Measurements from ENCODE around the gene NCAPG2. TPM values are rescaled to one million over a fixed set of nuclear protein-coding genes. Genes with fewer than 3 reads are reported as not detected.

Gene NCAPG2
- polyA plus RNA-seq, 3 donors, result 1.1 to 3.1 (median 1.7) TPM

DNA sequence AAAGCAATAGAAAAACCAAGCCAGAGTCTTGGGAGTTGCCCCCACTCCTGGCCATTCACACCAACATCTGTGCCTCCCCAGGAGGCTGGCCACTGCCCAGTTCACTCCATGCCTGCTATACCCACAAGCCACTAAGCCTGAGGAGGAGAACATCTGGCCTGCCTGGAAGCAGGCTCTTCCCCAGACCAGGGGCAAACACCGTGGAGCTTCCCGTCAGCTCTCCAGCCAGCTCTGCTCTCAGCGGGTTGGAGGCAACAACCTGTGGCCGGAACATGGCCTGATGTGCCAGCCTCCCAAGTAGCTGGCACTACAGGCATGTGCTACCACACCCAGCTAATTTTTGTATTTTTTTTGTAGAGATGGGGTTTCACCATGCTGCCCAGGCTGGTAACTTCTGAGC lies 107.9 kb downstream of the NCAPG2 start:
- H3K4me3 ChIP-seq (replicated peaks in 1 of 3; ENCODE audit: low read depth in 2 of 3, low read length in 3 of 3), result no peak overlapping the region
- Mint-ChIP-seq H3K4me1 (no peaks in the 10 kb centered on the region), H3K36me3 (peaks cover 0 to 8% of the 10 kb centered on the region in 2 donors), H3K27ac (no peak overlapping the region), H3K27me3 (ENCODE audit: low read depth in 3 of 3) (no peaks in the 10 kb centered on the region), H3K4me3 (no peak overlapping the region), H3K9me3 (peaks cover 1 to 13% (median 5%) of the 10 kb centered on the region in 7 donors)
- no peaks in the 10 kb centered on the region for H3K4me1 ChIP-seq (ENCODE audit: control insufficient read depth in 1 of 2, insufficient read depth in 2 of 2, low read length in 2 of 2)
- no peaks in the 10 kb centered on the region for H3K27me3 ChIP-seq (ENCODE audit: control insufficient read depth in 2 of 2, insufficient read depth in 2 of 2, low read length in 2 of 2)
- H3K4me2 ChIP-seq (replicated peaks; ENCODE audit: extremely low read depth, low read length, poor library complexity, severe bottlenecking), result no peak overlapping the region
- DNase-seq, result no peak
- TF ChIP-seq, protein P1, sequence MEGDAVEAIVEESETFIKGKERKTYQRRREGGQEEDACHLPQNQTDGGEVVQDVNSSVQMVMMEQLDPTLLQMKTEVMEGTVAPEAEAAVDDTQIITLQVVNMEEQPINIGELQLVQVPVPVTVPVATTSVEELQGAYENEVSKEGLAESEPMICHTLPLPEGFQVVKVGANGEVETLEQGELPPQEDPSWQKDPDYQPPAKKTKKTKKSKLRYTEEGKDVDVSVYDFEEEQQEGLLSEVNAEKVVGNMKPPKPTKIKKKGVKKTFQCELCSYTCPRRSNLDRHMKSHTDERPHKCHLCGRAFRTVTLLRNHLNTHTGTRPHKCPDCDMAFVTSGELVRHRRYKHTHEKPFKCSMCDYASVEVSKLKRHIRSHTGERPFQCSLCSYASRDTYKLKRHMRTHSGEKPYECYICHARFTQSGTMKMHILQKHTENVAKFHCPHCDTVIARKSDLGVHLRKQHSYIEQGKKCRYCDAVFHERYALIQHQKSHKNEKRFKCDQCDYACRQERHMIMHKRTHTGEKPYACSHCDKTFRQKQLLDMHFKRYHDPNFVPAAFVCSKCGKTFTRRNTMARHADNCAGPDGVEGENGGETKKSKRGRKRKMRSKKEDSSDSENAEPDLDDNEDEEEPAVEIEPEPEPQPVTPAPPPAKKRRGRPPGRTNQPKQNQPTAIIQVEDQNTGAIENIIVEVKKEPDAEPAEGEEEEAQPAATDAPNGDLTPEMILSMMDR (IDR thresholded peaks at IDR 0.05), result no peak
- no peak overlapping the region for H3K9ac ChIP-seq (ENCODE audit: insufficient read depth, low read length, poor library complexity, severe bottlenecking)
- H3K27ac ChIP-seq (ENCODE audit: low read depth in 1 of 2, low read length in 2 of 2), result no peak overlapping the region
- H3K79me2 ChIP-seq (ENCODE audit: insufficient read depth, low read length), result no peaks in the 10 kb centered on the region
- intact Hi-C loops (cut with micrococcal nuclease), result no loop called here
- no peak overlapping the region for H2AFZ ChIP-seq (ENCODE audit: insufficient read depth, low read depth, low read length, poor library complexity, severe bottlenecking)
- no peaks in the 10 kb centered on the region for H4K20me1 ChIP-seq (ENCODE audit: insufficient read depth, low read length)
- no peaks in the 10 kb centered on the region for H3K36me3 ChIP-seq (replicated peaks in 1 of 2; ENCODE audit: control insufficient read depth in 1 of 2, insufficient read depth in 2 of 2, low read length in 2 of 2)
- peaks cover 11 to 15% of the 10 kb centered on the region in 2 donors for H3K9me3 ChIP-seq (replicated peaks in 1 of 2; ENCODE audit: control insufficient read depth in 1 of 2, insufficient read depth in 1 of 2, low read length in 2 of 2)
- WGBS (ENCODE audit: insufficient coverage), result 85% methylated on average over 3 of the region's 4 CpGs

DNA sequence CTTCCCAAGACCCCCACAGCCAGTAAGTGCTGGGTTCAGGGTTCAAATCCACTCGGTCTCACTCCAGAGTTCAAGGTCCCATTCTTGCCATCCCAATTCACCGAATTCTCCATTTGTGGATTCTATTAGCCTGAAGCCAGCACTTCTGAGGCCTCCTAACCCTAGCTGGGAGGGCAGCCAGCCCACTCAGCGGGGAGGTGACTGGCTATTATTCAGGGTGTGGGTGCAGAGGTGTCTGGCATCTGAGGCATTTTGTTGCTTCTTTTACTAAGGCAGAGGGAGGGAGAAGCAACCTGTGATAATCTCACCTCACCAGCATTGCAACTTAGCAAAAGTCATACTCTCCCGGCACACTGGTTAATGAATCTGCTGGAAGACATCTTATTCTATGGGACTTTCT lies 108.3 kb downstream of the NCAPG2 start:
- WGBS (ENCODE audit: insufficient coverage), result 100% methylated on average over 2 of the region's 4 CpGs
- no peaks in the 10 kb centered on the region for H3K36me3 ChIP-seq (replicated peaks in 1 of 2; ENCODE audit: control insufficient read depth in 1 of 2, insufficient read depth in 2 of 2, low read length in 2 of 2)
- H3K27ac ChIP-seq (ENCODE audit: low read depth in 1 of 2, low read length in 2 of 2), result no peak overlapping the region
- Mint-ChIP-seq H3K4me1 (no peaks in the 10 kb centered on the region), H3K4me3 (no peak overlapping the region), H3K27me3 (ENCODE audit: low read depth in 3 of 3) (no peaks in the 10 kb centered on the region), H3K36me3 (peaks cover 0 to 8% of the 10 kb centered on the region in 2 donors), H3K27ac (no peak overlapping the region), H3K9me3 (peaks cover 1 to 13% (median 5%) of the 10 kb centered on the region in 7 donors)
- H4K20me1 ChIP-seq (ENCODE audit: insufficient read depth, low read length), result no peaks in the 10 kb centered on the region
- intact Hi-C loops (cut with micrococcal nuclease), result no loop called here
- DNase-seq, result no peak
- no peak overlapping the region for H2AFZ ChIP-seq (ENCODE audit: insufficient read depth, low read depth, low read length, poor library complexity, severe bottlenecking)
- H3K4me3 ChIP-seq (replicated peaks in 1 of 3; ENCODE audit: low read depth in 2 of 3, low read length in 3 of 3), result no peak overlapping the region
- H3K9ac ChIP-seq (ENCODE audit: insufficient read depth, low read length, poor library complexity, severe bottlenecking), result no peak overlapping the region
- H3K9me3 ChIP-seq (replicated peaks in 1 of 2; ENCODE audit: control insufficient read depth in 1 of 2, insufficient read depth in 1 of 2, low read length in 2 of 2), result peaks cover 11 to 15% of the 10 kb centered on the region in 2 donors
- no peak overlapping the region for H3K4me2 ChIP-seq (replicated peaks; ENCODE audit: extremely low read depth, low read length, poor library complexity, severe bottlenecking)
- H3K4me1 ChIP-seq (ENCODE audit: control insufficient read depth in 1 of 2, insufficient read depth in 2 of 2, low read length in 2 of 2), result no peaks in the 10 kb centered on the region
- TF ChIP-seq, protein P1 (IDR thresholded peaks at IDR 0.05), result no peak
- H3K27me3 ChIP-seq (ENCODE audit: control insufficient read depth in 2 of 2, insufficient read depth in 2 of 2, low read length in 2 of 2), result no peaks in the 10 kb centered on the region
- no peaks in the 10 kb centered on the region for H3K79me2 ChIP-seq (ENCODE audit: insufficient read depth, low read length)
